ENCODE measurements around the gene PTPRN2. TPM values are rescaled to one million over a fixed set of nuclear protein-coding genes. Genes with fewer than 3 reads are reported as not detected.

PTPRN2 gene
- total and polyA plus RNA-seq, 7 donors: 3.2 to 7.1 (median 5.5) TPM

DNA sequence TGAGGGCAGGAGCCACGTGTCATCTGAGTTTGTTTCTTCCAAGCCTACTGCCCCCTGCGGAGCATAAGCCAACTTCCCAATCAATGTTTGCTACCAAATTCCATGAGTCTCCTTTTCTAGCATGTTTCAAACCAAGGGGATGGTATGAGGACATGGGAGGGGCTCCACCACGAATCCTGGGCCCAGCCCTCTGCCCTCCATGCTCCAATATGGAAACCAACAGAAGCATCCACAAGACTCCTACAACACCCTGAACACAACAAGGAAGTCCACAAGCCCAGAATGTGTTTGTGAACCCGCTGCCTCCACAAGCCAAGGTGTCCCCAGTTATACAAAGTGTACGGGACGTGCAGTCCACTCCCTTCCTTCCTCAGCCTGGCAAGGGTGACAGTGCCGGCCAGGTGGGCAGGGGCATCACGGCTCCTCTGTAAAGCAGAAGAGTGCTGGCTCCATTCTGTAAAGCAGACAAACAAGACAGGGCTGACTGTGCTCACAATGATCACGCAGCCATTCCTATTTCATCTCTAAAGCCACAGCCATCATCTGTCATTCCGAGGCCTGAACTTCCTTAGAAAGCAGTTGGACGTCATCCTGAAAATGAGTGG lies 466.1 kb downstream of the PTPRN2 start:
- Histone ChIP-seq H3K27me3 (no peaks in the 10 kb centered on the region), H3K4me1 (no peaks in the 10 kb centered on the region), H3K36me3 (no peaks in the 10 kb centered on the region), H3K27ac (no peak overlapping the region), H3K4me3 (no peak overlapping the region), H3K9me3 (peaks cover 0 to 9% (median 6%) of the 10 kb centered on the region in 4 donors)
- TF ChIP-seq POLR2A (IDR thresholded peaks at IDR 0.05) (no peak), EP300 (IDR thresholded peaks at IDR 0.05) (no peak), POLR2AphosphoS5 (IDR thresholded peaks at IDR 0.05) (no peak)
- TF ChIP-seq, protein P1, sequence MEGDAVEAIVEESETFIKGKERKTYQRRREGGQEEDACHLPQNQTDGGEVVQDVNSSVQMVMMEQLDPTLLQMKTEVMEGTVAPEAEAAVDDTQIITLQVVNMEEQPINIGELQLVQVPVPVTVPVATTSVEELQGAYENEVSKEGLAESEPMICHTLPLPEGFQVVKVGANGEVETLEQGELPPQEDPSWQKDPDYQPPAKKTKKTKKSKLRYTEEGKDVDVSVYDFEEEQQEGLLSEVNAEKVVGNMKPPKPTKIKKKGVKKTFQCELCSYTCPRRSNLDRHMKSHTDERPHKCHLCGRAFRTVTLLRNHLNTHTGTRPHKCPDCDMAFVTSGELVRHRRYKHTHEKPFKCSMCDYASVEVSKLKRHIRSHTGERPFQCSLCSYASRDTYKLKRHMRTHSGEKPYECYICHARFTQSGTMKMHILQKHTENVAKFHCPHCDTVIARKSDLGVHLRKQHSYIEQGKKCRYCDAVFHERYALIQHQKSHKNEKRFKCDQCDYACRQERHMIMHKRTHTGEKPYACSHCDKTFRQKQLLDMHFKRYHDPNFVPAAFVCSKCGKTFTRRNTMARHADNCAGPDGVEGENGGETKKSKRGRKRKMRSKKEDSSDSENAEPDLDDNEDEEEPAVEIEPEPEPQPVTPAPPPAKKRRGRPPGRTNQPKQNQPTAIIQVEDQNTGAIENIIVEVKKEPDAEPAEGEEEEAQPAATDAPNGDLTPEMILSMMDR (IDR thresholded peaks at IDR 0.05): no peak
- intact Hi-C loops (cut with DNase I): no loop called here
- 73 to 74% methylated on average over 11 of the region's 11 CpGs for WGBS, 2 donors
- DNase-seq: peak; percentile 36

DNA sequence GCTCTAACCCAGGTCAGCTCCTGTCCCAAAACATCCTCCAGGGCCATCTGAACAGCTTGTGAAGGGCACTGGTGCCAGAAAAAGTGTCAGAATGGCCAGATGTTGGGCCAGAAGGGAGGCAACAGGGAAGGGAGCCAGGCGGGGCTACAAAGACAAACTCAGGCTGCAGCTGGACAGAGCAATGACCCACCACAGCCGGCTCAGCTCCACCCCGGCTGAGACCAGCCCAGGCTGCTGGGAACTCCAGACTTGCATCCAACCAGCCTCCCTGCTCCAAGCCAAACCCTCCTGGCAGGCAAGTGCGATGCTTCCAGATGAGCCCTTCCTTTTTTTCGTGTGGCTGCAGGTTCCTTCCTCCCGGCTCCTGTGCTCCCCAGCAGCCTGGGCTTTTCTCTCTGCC lies 466.9 kb downstream of the PTPRN2 start:
- no peaks in the 10 kb centered on the region for H3K4me1 ChIP-seq
- DNase-seq: peak; percentile 37
- H3K4me3 ChIP-seq: no peak overlapping the region
- H3K36me3 ChIP-seq: no peaks in the 10 kb centered on the region
- 63 to 67% methylated on average over 6 of the region's 6 CpGs for WGBS, 2 donors
- intact Hi-C loops (cut with DNase I): no loop called here
- TF ChIP-seq, protein P1 (IDR thresholded peaks at IDR 0.05): no peak
- no peak overlapping the region for H3K27ac ChIP-seq
- peaks cover 0 to 10% (median 7%) of the 10 kb centered on the region in 4 donors for H3K9me3 ChIP-seq
- H3K27me3 ChIP-seq: no peaks in the 10 kb centered on the region

DNA sequence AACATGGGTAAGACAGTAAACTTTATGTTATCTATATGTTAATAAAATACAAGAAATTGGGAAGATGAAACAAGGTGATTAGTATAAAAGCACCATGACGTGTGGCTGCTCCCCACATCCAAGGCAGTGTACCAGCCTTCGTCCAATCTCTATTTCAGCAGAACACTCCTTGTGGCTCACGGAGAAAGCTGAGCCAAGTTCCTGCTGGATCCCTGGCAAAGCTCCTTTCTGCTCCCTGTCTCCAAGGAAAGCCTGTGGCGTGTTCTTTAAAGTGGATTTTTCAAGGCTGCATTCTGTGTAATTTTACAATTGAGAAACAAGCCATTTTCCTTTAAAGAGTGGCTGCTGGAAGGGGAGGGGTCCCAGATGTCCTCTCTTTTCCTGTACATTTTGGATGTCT lies 467.3 kb downstream of the PTPRN2 start:
- TF ChIP-seq, protein P1 (IDR thresholded peaks at IDR 0.05): no peak
- no peak for TF ChIP-seq POLR2A (IDR thresholded peaks at IDR 0.05)
- TF ChIP-seq POLR2AphosphoS5 (IDR thresholded peaks at IDR 0.05): no peak
- TF ChIP-seq EP300 (IDR thresholded peaks at IDR 0.05): no peak
- DNase-seq: peak; percentile 19
- 82 to 87% methylated on average over 4 of the region's 4 CpGs for WGBS, 2 donors

DNA sequence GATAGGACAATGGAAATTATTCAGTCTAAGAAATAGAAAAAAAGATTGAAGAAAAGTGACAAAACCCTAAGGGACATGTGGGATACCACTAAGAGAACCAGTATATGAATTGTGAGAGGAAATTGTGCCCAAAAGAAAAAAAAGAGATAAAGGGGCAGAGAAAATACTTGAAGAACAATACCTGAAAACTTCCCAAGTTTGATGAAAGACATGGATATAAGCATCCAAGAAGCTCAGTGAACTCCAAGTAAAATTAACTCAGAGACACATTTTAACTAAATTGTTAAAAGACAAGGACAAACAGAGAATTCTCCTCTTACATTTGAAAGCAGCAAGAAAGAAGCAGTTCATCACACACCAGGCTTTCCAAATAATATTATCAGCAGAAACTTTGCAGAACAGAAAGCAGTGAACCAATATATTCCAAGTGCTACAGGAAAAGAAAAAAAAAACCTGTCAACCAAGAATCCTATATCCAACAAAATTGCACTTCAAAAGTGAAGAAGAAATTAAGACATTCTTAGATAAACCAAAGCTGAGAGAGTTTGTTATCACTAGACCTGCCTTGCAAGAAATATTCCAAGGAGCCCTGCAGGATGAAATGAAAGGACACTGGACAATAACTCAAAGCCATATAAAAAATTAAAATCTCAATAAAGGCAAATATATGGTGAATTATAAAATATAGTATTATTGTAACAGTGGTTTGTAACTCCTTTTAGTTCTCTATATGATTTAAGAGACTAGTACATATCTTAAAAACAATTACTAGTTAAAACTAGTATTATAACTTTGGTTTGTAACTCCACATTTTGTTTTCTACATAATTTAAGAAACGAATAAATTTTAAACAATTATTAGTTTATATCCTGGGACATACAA lies 470.0 kb downstream of the PTPRN2 start:
- Histone ChIP-seq H3K4me3 (no peak overlapping the region), H3K4me1 (no peaks in the 10 kb centered on the region), H3K27ac (no peak overlapping the region), H3K36me3 (no peaks in the 10 kb centered on the region), H3K9me3 (peaks cover 0 to 10% (median 7%) of the 10 kb centered on the region in 4 donors), H3K27me3 (no peaks in the 10 kb centered on the region)
- TF ChIP-seq EP300 (IDR thresholded peaks at IDR 0.05) (no peak), POLR2AphosphoS5 (IDR thresholded peaks at IDR 0.05) (no peak), POLR2A (IDR thresholded peaks at IDR 0.05) (no peak)
- TF ChIP-seq, protein P1 (IDR thresholded peaks at IDR 0.05): no peak
- no peak for DNase-seq
- intact Hi-C loops (cut with DNase I): no loop called here
- WGBS, 2 donors: 70 to 77% methylated on average over 1 of the region's 1 CpG

More for the DNA sequence above, 467.3 kb downstream of the PTPRN2 start:
- no peaks in the 10 kb centered on the region for H3K27me3 ChIP-seq
- no peak overlapping the region for H3K27ac ChIP-seq
- no peaks in the 10 kb centered on the region for H3K4me1 ChIP-seq
- intact Hi-C loops (cut with DNase I): no loop called here
- H3K36me3 ChIP-seq: no peaks in the 10 kb centered on the region
- peaks cover 0 to 10% (median 7%) of the 10 kb centered on the region in 4 donors for H3K9me3 ChIP-seq
- no peak overlapping the region for H3K4me3 ChIP-seq

Data from sigmoid colon (tissue), 7 donors.